Measurements from ENCODE around the gene ROBO1. TPM values are rescaled to one million over a fixed set of nuclear protein-coding genes. Genes with fewer than 3 reads are reported as not detected.

Gene ROBO1
- total RNA-seq, 1 donor: 69.8 TPM

DNA sequence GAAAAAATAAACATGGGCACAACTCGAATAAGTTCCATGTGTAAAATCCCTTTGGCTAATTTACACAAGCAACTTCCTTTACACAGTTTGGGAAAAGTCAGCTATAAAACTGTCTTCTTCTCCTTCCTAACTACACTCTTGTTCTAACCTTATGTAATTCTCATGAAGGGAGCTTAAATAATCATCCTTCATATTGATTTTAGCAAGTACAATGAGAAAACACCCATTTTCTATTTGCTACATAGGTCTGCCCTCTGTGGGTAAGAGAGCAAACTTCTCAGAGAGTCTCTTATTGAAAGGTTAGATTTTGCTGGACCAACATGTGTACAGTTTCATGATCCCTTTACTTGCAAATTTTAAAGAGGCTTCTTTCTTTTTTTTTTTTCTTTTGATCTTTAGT lies 398.5 kb downstream of the ROBO1 start:
- H2AFZ ChIP-seq (ENCODE audit: low read length): peak overlapping the region; percentile 42
- no peak overlapping the region for H3K27ac ChIP-seq (ENCODE audit: low read depth, low read length)
- no peaks in the 10 kb centered on the region for H3K9me3 ChIP-seq (ENCODE audit: low read depth, low read length)
- H3K36me3 ChIP-seq (ENCODE audit: insufficient read depth, low read length): no peaks in the 10 kb centered on the region
- H4K20me1 ChIP-seq (ENCODE audit: insufficient read depth, low read length): no peaks in the 10 kb centered on the region
- H3K4me2 ChIP-seq (ENCODE audit: insufficient read depth, low read length): no peak overlapping the region
- no peak for DNase-seq (ENCODE audit: insufficient read length, low spot score, missing footprints)
- TF ChIP-seq, protein P1, sequence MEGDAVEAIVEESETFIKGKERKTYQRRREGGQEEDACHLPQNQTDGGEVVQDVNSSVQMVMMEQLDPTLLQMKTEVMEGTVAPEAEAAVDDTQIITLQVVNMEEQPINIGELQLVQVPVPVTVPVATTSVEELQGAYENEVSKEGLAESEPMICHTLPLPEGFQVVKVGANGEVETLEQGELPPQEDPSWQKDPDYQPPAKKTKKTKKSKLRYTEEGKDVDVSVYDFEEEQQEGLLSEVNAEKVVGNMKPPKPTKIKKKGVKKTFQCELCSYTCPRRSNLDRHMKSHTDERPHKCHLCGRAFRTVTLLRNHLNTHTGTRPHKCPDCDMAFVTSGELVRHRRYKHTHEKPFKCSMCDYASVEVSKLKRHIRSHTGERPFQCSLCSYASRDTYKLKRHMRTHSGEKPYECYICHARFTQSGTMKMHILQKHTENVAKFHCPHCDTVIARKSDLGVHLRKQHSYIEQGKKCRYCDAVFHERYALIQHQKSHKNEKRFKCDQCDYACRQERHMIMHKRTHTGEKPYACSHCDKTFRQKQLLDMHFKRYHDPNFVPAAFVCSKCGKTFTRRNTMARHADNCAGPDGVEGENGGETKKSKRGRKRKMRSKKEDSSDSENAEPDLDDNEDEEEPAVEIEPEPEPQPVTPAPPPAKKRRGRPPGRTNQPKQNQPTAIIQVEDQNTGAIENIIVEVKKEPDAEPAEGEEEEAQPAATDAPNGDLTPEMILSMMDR (IDR thresholded peaks at IDR 0.05; ENCODE audit: extremely low read depth, low read depth, low read length): peak; percentile 48
- H3K4me3 ChIP-seq (ENCODE audit: insufficient read depth, low read length): no peak overlapping the region
- H3K27me3 ChIP-seq (ENCODE audit: insufficient read depth, low read length): peaks cover 2% of the 10 kb centered on the region
- H3K4me1 ChIP-seq (ENCODE audit: insufficient read depth, low read length): peaks cover 20% of the 10 kb centered on the region
- H3K79me2 ChIP-seq (ENCODE audit: insufficient read depth, low read length): no peaks in the 10 kb centered on the region

DNA sequence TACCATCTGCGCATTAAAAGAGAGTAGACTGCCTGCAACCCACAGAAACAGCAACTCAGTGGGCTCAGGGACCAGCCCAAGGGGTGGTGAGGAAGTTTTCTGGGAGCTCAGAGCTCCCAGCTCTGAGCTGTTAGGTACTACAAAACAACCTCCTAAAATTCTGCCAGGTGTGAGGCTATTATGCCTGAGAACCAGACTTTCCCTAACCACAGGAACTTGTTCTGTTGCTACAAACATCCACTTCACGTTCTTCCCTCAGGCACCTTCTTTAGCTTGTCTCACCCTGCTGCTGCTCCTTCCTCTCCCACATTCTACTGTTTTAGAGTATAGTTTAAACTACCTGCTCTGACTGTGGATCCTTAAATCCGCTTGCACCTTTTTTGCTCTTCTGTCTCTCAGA lies 399.4 kb downstream of the ROBO1 start:
- no peaks in the 10 kb centered on the region for H3K9me3 ChIP-seq (ENCODE audit: low read depth, low read length)
- no peak for DNase-seq (ENCODE audit: insufficient read length, low spot score, missing footprints)
- peaks cover 20% of the 10 kb centered on the region for H3K4me1 ChIP-seq (ENCODE audit: insufficient read depth, low read length)
- H3K27ac ChIP-seq (ENCODE audit: low read depth, low read length): no peak overlapping the region
- no peak overlapping the region for H3K4me3 ChIP-seq (ENCODE audit: insufficient read depth, low read length)
- no peaks in the 10 kb centered on the region for H3K79me2 ChIP-seq (ENCODE audit: insufficient read depth, low read length)
- no peaks in the 10 kb centered on the region for H3K27me3 ChIP-seq (ENCODE audit: insufficient read depth, low read length)
- no peak overlapping the region for H3K4me2 ChIP-seq (ENCODE audit: insufficient read depth, low read length)
- TF ChIP-seq, protein P1 (IDR thresholded peaks at IDR 0.05; ENCODE audit: extremely low read depth, low read depth, low read length): no peak
- H4K20me1 ChIP-seq (ENCODE audit: insufficient read depth, low read length): no peaks in the 10 kb centered on the region
- H3K36me3 ChIP-seq (ENCODE audit: insufficient read depth, low read length): no peaks in the 10 kb centered on the region
- peak overlapping the region; percentile 24 for H2AFZ ChIP-seq (ENCODE audit: low read length)

DNA sequence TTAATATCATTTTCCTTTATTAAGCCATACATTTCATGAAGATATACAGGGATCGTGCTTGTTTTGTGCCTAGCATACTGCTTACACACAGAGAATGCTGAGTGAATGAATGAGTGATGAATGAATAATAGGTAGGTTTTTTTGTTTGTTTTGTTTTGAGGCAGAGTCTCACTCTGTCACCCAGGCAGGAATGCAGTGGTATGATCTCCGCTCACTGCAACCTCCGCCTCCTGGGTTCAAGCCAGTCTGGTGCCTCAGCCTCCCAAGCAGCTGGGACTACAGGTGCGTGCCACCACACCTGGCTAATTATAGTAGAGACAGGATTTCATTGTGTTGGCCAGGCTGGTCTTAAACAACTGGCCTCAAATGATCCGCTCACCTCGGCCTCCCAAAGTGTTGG lies 400.0 kb downstream of the ROBO1 start:
- DNase-seq (ENCODE audit: insufficient read length, low spot score, missing footprints): no peak

DNA sequence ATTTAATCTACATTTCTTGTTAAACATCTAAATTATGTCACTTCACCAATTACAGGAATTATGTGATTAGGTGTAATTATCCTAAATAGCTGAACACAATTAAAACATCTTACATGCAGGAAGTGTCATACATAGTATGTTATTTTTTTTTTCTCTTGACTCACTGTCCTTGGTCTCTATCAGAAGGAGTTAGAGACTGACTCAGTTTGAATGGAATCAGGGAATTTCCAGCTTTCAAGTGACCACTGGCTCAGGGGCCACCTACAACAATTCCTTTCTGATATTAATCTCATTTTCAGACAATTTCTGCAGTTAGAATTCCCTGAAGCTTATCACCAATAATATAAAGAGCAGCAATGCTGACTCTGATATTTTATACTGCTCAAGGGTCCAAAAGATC lies 400.7 kb downstream of the ROBO1 start:
- Histone ChIP-seq H3K9me3 (ENCODE audit: low read depth, low read length) (no peaks in the 10 kb centered on the region), H3K27ac (ENCODE audit: low read depth, low read length) (peak overlapping the region; percentile 77), H3K36me3 (ENCODE audit: insufficient read depth, low read length) (no peaks in the 10 kb centered on the region), H3K4me3 (ENCODE audit: insufficient read depth, low read length) (no peak overlapping the region), H3K79me2 (ENCODE audit: insufficient read depth, low read length) (no peaks in the 10 kb centered on the region), H2AFZ (ENCODE audit: low read length) (no peak overlapping the region), H4K20me1 (ENCODE audit: insufficient read depth, low read length) (no peaks in the 10 kb centered on the region), H3K4me2 (ENCODE audit: insufficient read depth, low read length) (peak overlapping the region; percentile 61), H3K4me1 (ENCODE audit: insufficient read depth, low read length) (peaks cover 20% of the 10 kb centered on the region), H3K27me3 (ENCODE audit: insufficient read depth, low read length) (no peaks in the 10 kb centered on the region)
- no peak for DNase-seq (ENCODE audit: insufficient read length, low spot score, missing footprints)
- TF ChIP-seq, protein P1 (IDR thresholded peaks at IDR 0.05; ENCODE audit: extremely low read depth, low read depth, low read length): no peak

More for the DNA sequence above, 400.0 kb downstream of the ROBO1 start:
- Histone ChIP-seq H3K27ac (ENCODE audit: low read depth, low read length) (peak overlapping the region; percentile 77), H3K4me3 (ENCODE audit: insufficient read depth, low read length) (no peak overlapping the region), H3K4me2 (ENCODE audit: insufficient read depth, low read length) (peak overlapping the region; percentile 61), H2AFZ (ENCODE audit: low read length) (no peak overlapping the region), H3K36me3 (ENCODE audit: insufficient read depth, low read length) (no peaks in the 10 kb centered on the region), H3K9me3 (ENCODE audit: low read depth, low read length) (no peaks in the 10 kb centered on the region), H4K20me1 (ENCODE audit: insufficient read depth, low read length) (no peaks in the 10 kb centered on the region), H3K4me1 (ENCODE audit: insufficient read depth, low read length) (peaks cover 20% of the 10 kb centered on the region), H3K79me2 (ENCODE audit: insufficient read depth, low read length) (no peaks in the 10 kb centered on the region), H3K27me3 (ENCODE audit: insufficient read depth, low read length) (no peaks in the 10 kb centered on the region)
- TF ChIP-seq, protein P1 (IDR thresholded peaks at IDR 0.05; ENCODE audit: extremely low read depth, low read depth, low read length): no peak
